HG03442 (cell line): ENCODE measurements around the gene PSMD14.
"Not testable (repeated sequence)": the region's sequence is repeated elsewhere in the genome, so short reads cannot be mapped to it uniquely, and the experiment has no call there.

Experiments used
- ATAC-seq: cut with Tn5 transposase; IDR thresholded peaks from one replicate; pipeline ENCODE4 v1.9.1; 2021; ENCODE audit warnings: mild to moderate bottlenecking, moderate library complexity; ENCODE audit not compliant: unreplicated experiment

The PSMD14 gene

DNA sequence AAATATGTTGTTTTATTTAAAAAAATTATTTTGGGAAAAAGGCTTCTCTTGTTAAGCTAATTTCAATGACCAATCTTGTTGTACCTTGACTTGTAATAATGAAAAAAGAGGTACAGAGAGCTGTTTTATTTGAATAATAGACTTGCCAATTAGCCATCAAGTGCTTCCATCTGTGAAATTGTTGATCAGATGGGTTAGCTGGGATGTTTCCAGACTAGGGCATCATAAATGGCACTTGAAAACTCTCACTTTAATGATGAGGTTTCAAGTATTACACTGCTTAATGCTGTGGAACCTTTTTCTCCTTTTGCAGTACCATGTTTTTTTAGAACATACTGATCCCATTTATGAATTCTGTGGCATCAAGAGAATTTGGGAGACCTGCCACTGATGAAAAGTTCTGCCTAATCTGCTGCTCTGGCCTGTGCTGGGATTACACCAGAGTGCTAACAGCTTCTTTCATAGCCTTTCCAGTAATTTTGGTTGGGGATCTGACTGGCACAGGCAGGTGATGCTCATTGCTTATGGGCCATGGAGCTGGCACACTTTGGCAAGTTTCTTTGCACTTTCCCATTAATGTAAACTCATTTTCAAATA, 24.2 kb downstream of the PSMD14 start:
- no peak for ATAC-seq

DNA sequence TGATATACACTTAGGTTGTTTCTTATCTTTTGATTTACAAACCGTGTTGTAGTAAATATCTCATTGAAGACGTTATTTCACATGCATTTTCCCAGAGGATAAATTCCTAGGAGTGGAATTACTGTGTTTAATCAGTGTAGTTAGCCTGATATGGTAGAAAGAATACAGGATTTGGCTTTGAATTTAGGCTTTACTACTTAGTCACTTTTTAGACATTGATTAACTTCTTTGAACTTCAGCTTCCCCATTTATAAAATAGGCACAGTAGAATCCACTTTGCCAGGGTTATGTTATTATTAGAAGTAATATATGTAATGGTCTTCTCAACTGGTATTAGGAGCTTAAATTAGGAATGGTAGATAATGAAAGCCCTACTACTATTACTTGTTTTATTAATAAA, 27.4 kb downstream of the PSMD14 start:
- ATAC-seq: no peak

DNA sequence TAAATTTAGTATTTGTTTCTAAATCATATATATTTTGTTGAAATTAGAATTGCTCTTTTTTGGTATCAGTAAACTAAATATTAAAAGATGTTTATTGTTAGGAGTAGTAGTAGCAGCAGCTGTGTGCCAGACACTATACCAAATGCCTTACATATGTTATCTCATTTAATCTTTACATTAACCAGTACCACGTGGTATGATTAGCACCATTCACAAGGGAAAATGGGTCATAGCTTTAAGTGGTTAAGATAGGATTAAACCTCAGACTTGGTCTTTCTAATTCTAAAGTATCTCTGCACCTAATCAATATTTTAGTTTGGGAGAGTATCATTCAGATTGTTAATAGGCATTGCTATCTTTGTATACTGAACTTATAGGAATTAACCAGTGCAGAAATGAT, 29.0 kb downstream of the PSMD14 start:
- ATAC-seq: no peak

DNA sequence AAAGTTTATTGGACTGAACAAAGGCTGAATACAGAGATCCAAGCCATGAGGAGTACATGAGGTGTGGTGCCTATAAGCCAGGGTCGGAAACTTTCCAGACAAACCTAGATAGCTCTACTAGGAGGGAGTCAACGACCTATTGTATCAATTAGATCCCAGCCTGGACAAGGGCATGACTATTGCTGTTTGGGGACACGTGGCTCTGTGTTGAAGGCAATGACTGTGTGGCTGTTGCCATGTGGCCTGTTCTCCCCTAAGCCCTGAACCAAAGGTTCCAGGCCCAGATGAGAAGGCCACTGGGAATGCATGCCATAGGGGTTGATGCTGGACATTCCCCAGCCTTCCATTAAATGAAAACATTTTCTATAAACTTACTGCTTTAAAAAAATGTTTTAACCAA, 31.3 kb downstream of the PSMD14 start:
- not testable (repeated sequence) for ATAC-seq

DNA sequence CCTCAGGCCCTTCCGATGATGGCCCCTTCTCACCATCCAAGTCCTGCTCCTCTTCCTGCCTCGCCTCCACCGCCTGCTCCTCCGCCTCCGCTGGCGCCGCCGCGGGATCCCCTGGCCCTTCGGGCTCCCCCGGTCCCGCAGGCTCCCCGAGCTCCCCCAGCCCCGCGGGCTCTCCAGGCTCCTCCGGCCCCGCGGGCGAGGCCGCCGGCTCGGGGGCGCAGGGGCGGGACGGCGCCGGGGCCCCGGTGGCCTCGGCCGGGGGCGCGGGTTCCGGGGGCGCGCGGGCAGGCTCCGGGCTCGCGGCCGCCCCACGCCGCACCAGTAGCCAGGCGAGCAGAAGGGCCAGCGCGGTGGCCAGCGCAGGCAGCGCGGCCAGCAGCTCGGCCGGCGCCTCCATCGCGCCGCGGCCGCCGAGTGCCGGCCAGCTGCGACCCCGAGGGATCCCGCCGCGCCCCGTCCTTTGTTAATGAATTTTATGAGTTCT, 32.7 kb downstream of the PSMD14 start:
- ATAC-seq: not testable (repeated sequence)

DNA sequence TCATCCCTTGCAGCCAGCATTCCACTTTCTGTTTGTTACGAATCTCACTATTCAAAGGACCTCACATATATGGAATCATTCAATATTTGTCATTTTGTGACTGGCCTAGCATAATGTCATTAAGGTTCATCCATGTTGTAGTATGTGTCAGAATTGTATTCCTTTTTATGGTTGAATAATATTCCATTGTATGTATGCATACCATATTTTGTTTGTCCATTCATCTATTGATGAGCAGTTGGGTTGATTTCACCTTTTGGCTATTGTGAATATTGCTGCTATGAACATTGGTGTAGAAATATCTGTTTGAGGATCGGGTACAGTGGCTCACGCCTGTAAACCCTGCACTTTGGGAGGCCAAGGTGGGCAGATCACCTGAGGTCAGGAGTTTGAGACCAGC, 35.0 kb downstream of the PSMD14 start:
- no peak for ATAC-seq

DNA sequence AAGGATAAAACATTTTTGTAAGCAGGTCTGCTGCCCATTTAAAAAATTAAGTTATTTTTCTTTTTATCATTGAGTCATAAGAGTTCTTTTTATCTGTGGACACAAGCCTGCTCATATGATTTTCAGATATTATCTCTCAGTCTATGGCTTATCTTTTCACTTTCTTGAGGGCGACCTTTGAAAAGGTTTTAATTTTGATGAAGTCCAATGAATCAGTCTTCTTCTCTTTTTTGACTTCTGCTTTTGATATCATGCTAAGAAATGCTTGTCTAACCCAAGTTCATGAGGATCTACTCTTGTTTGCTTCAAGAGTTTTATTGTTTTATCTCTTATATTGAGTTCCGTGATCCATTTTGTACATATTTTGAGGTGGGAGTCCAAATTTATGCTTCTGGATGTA, 36.5 kb downstream of the PSMD14 start:
- ATAC-seq: no peak

DNA sequence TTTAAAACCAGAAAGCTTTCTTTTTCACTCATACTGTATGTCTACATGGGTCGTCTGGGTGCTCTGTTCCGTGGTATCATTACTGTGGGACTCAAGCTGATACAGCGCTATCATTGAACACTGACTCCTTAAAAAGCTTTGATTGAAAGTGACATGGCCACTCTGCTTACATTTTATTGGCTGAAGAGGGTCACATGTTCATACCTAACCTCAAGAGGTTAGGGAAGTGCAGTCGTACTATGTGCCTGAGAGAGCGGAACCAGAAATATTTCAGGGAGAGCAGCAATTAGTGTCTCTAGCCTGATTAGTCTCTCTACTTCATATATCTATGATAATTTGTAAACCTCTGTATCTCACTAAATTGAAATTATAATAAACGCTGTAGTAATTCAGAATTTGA, 43.5 kb downstream of the PSMD14 start:
- no peak for ATAC-seq

DNA sequence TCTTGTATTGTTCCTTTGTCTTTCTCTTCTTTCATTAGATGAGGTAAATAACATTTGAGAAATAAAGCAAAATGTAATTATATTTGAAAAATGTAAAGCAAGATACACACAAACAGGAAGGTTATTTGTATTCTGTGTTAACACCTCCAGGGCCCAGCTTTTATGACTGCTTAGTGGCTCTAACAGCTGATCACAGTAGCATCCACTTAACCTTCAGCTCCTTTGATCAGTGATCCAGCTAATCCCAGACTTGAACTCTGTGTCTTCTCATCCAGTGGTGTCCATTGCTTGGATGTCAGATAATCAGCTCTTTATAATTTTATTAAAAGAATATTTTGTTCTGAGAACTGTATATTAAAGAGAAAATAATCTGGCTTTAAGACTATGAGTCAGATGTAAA, 44.5 kb downstream of the PSMD14 start:
- ATAC-seq: no peak

DNA sequence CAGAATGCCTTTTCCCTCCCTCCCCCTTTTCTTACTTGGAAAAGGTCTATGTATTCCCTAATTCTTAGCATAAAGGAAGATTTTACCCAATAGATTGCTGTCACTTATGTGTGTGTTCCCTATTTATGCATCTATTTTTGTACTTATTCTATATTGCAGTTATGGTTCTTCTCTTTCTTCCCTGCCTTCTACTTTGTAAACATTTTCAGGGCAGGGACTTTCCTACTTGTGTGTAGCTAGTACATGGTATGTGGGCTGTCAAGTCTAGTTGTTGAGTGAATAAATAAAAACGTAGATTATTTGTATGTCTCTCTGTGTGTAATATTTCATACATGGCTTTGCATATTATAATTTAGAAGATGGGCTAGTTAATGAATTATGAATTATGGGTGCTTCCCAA, 45.3 kb downstream of the PSMD14 start:
- ATAC-seq: no peak

DNA sequence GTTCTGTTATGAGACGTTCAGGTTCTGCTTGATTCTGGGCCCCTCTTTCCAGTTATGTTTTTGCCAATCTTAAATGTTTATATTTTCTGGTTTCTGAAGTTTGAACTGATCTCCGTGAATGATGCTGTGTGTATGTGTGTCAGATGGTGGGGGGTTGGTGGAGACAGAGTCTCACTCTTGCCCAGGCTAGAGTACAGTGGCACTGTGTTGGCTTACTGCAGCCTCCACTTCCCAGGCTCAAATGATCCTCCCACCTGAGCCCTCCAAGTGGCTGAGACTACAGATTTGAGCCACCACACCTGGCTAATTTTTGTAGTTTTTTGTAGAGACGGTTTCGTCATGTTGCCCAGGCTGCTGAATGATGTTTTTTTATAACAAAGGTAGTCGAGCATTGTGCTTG, 45.9 kb downstream of the PSMD14 start:
- ATAC-seq: no peak

DNA sequence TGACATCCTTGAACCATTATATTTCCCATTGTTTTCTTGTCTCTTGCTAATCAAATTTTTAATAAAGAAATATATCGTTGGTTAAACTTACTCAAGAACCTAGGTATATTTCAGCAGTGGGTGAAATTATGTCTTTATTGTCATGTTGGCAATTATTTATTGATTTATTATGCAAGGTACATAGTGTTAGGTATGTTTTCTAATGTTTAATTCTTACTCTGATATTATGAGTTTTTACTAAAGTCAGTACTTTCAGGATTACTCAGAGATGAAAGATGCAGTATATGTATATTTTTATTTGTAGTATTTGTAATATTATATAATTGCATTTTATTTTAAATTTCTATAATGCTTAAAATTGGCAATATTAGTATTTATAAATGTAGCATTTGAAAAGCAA, 46.9 kb downstream of the PSMD14 start:
- no peak for ATAC-seq

DNA sequence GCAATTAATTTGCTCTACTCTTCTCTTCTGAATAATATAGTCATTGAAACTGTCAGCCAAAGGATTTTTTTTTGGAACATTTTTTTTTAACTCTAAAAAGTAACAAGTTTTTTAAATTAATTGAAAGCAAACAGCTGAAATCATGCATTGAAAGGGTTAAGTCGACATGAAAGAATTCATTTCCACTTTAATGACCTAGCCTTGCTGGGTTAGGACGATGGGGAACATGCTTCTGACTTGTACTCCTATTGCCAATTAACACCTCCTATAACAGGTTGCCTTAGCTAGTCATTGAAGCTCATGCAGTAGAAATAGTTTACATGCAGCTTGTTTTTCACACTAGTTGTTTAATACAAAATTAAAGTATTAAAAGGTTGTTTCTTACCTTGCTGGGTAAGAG, 47.8 kb downstream of the PSMD14 start:
- no peak for ATAC-seq

DNA sequence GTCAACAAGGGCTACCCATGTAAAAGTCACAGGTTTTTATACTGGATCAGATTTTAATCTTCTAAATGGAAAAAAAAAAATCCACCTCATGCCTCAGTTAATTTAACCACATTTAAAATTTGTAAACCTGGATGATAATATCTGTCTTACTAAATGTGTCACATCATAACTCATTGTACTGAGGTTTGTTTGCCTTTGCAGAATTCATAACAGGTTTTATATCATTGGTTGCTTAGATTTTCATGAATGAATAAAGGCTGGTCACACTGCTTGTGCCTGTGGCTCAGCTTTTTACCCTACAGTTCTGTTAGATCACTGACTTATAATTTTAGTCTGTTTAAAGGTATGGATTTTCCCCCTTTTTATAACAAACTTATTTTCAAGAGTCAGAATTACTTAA, 48.9 kb downstream of the PSMD14 start:
- no peak for ATAC-seq

DNA sequence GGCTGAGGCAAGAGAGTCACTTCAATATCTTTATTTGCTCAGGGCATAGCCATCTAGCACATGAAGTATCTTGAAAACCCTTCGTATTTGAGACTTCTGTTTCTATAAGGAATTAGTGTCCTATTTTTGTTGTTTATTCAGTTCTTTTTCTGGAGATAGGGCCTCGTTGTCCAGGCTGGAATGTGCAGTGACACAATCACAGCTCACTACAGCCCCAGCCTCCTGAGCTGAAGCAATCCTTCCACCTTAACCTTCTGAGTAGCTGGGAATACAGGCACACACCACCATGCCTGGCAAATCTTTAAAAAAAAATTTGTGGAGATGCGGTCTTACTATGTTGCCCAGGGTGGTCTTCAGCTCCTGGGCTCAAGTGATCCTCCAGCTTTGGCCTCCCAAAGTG, 50.6 kb downstream of the PSMD14 start:
- no peak for ATAC-seq

DNA sequence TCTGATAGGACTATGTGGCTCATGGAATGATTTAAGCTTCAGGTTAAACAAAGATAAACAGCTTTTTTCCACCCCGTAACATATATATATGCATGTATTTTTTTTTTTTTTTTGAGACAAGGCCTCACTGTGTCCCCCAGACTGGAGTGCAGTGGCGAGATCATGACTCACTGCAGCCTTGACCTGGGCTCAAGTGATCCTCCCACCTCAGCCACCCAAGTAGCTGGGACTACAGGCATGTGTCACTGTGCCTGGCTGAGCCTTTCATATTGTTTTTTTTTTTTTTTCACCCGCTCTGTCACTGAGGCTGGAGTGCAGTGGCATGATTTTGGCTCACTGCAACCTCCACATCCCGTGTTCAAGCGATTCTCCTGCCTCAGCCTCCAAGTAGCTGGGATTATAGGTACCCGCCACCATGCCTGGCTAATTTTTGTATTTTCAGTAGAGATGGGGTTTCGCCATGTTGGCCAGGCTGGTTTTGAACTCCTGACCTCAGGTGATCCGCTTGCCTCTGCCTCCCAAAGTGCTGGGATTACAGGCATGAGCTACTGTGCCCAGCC, 52.0 kb downstream of the PSMD14 start:
- ATAC-seq: not testable (repeated sequence)

DNA sequence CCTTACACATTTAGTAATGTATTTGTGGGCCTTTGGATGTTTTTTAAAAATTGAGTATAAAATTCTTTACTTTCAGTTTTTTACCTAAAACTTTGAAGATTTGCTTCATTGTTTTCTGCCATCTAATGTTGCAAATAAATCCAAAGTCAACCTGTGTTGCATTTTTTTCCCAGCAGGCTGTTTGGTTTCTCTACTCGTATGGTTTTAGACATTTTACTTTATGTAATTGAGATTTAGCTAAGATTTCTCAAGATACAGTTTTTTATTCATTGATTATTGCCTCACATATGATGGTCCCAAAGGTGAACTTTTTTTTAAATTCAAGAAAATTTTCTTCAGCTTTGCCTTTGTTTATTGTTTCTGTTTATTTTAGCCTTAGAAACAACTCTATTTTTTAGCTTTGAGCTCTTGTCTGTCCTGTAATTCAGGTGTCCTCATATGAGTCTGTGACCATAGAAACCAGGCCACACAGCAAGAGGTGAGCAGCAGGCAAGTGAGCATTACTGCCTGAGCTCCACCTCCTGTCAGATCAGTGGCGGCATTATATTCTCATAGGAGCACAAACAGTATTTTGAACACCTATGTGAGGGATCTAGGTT, 54.4 kb downstream of the PSMD14 start:
- ATAC-seq: no peak

DNA sequence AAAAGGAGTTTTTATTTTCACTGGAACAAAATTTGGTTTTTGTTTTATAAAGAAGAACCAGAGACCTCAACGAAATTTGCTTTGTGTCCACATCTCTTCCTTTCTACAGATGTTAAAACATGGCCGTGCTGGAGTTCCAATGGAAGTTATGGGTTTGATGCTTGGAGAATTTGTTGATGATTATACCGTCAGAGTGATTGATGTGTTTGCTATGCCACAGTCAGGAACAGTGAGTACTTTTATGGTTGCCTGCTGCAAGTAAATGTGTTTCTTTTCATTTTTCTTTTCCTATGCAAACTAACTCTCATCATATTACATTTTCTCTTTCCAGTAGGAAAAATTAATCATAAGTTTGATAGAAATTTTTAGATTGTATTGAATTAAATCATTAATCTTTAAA, 59.5 kb downstream of the PSMD14 start:
- ATAC-seq: no peak

DNA sequence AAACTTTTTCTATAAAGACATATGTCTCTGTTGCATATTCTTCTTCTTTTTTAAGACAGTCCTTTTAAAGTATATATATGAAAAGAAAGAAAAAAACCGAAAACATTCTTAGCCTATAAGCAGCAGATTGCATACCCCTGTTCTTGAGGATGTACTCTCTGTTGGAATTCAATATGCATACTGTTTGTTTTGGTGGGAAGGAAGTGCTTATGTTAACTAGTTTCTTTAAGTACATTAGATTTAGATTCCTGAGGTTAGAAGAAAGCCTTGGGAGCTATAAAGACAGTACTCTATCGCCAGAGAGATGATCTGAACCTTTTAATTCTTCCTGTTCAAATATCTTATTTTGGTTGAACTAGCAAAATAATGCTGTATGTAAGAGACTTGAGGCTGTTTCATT, 61.1 kb downstream of the PSMD14 start:
- no peak for ATAC-seq

DNA sequence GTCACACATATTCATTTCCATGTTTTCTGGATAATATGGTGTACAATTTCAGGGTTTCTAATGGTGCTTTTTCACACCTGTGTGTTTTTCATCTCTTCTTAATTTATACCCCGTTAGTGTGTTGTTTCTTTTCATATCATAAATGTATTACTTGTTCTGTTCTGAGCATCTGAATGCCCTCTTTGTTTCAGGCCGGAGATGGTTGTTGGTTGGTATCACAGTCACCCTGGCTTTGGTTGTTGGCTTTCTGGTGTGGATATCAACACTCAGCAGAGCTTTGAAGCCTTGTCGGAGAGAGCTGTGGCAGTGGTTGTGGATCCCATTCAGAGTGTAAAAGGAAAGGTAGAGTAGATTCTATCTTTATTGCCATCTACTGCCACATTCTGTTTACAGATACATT, 62.8 kb downstream of the PSMD14 start:
- ATAC-seq: no peak

DNA sequence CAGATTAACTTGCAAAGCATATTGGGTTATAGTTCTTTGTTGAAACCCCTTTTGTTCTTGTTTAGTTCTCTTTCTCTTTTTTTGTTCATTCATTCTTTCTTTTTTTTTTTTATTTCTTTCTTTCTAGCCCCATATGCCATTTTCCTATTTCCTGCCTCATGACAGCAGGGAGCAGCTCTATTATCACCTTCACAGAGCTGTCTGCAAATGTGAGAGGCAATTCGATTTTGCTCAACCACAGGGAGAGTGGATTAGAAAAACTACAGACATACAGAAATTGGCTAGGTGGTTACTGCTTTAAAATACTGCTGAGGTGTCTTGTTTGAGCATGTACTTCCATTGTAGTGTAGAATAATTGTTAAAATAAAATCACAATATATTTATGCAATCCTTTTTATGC, 63.6 kb downstream of the PSMD14 start:
- no peak for ATAC-seq

DNA sequence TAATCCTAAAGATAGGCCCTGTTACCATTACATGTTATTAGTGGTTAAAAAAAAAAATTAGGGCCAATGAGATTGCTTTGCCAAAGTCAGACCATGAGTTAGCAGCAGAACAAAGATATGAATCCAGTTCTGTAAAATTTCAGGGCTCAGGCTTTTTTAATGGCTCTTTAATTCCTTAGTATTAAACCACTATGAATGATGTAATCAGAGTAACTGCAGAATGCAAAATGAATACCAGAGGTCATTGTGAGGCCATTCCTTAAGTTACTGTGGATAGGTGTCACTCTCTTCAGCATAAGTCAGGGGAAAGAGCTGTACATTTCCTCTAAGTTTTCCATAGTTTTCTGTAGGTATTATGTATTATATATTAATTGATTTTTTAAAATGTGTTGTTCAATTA, 65.7 kb downstream of the PSMD14 start:
- ATAC-seq: no peak

DNA sequence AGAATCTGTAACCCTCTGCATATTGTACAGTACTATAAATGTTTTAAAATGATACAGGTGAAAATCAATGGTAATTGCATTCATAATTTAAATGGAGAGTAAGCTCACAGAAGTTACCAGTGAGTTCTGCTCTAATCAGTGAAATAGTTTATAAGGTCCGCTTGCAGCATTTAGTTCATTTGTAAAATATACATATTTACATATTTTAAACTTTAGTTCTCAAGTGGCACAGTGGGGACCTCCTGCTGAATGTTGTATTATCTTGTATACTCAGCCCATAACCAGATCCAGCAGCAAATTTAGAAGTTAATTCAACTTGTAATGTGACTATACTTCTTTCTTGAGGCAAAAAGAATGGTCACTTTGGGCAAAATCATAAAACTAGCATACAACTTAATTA, 66.2 kb downstream of the PSMD14 start:
- no peak for ATAC-seq
